ENCODE results near the gene GFRAL.

GRCh38 chr6:55437141-55437540 is 109.9 kb downstream of the GFRAL start:
- TF ChIP-seq CTCF (IDR thresholded peaks at IDR 0.05) (no peak), POLR2A (IDR thresholded peaks at IDR 0.05) (no peak)

All from esophagus squamous epithelium (tissue), 4 donors.